Cardiac fibroblast (primary cell): ENCODE data around the gene ALB.

ENCODE experiments used
- DNase-seq, 2 donors: peaks; one replicate each; pipeline versions ENCODE4 v3.0.0 to v3.0.0-alpha.2; 2010; ENCODE audit warnings: low read depth in 2 of 2
- H3K4me3 ChIP-seq, 2 donors: replicated peaks in 1 of 2; 1 replicate in 1 of 2; 2 replicates in 1 of 2; pipeline ENCODE4 v1.5.1; 2011; ENCODE audit warnings: low read depth in 2 of 2, low read length in 2 of 2, mild to moderate bottlenecking in 2 of 2, moderate library complexity in 1 of 2
- CTCF ChIP-seq: IDR thresholded peaks from one replicate; pipeline ENCODE4 v1.5.1; 2011; ENCODE audit warnings: low read depth, mild to moderate bottlenecking, low read length, inconsistent platforms

Gene ALB

GRCh38 chr4:73407227-73407673, 3.2 kb downstream of the ALB start:
- no peak for TF ChIP-seq CTCF
- no peak for DNase-seq
- H3K4me3 ChIP-seq = no peak overlapping the region

GRCh38 chr4:73408181-73408867, 4.2 kb downstream of the ALB start:
- no peak for TF ChIP-seq CTCF
- H3K4me3 ChIP-seq = no peak overlapping the region
- no peak for DNase-seq

- no peak for TF ChIP-seq CTCF
- no peak for DNase-seq
- H3K4me3 ChIP-seq = no peak overlapping the region
Measured at GRCh38 chr4:73409012-73409862, 5.2 kb downstream of the ALB start.

- TF ChIP-seq CTCF = no peak
- no peak overlapping the region for H3K4me3 ChIP-seq
- no peak for DNase-seq
Measured at GRCh38 chr4:73409978-73410548, 6.0 kb downstream of the ALB start.

- no peak for DNase-seq
- no peak for TF ChIP-seq CTCF
- H3K4me3 ChIP-seq = no peak overlapping the region
Measured at GRCh38 chr4:73410916-73411730, 7.0 kb downstream of the ALB start.

- H3K4me3 ChIP-seq = no peak overlapping the region
- DNase-seq = no peak
- no peak for TF ChIP-seq CTCF
Measured at GRCh38 chr4:73411731-73412414, 7.8 kb downstream of the ALB start.
